GM21526 (cell line): ENCODE data around the gene CSH1.
"Not testable (repeated sequence)": the region's sequence is repeated elsewhere in the genome, so short reads cannot be mapped to it uniquely, and the experiment has no call there.

Experiments used
- ATAC-seq: cut with Tn5 transposase; IDR thresholded peaks from one replicate; pipeline ENCODE4 v1.9.1; 2021; ENCODE audit warnings: moderate library complexity; ENCODE audit not compliant: unreplicated experiment, low FRiP score

Gene CSH1

GRCh38 chr17:63907161-63907778, 10.9 kb upstream of the CSH1 start:
- not testable (repeated sequence) for ATAC-seq

- not testable (repeated sequence) for ATAC-seq
These were observed 8.4 kb upstream of the CSH1 start for GRCh38 chr17:63904796-63905195.

- not testable (repeated sequence) for ATAC-seq
These were observed 7.4 kb upstream of the CSH1 start for GRCh38 chr17:63903787-63904201.

- ATAC-seq = not testable (repeated sequence)
These were observed 5.6 kb upstream of the CSH1 start for GRCh38 chr17:63901971-63902370.

- ATAC-seq = not testable (repeated sequence)
These were observed 2.8 kb upstream of the CSH1 start for GRCh38 chr17:63898899-63899798.

GRCh38 chr17:63894821-63895220, 1.6 kb downstream of the CSH1 start:
- ATAC-seq = not testable (repeated sequence)

- not testable (repeated sequence) for ATAC-seq
These were observed 2.4 kb downstream of the CSH1 start for GRCh38 chr17:63894021-63894420.

- not testable (repeated sequence) for ATAC-seq
These were observed 3.9 kb downstream of the CSH1 start for GRCh38 chr17:63892316-63893037.

- not testable (repeated sequence) for ATAC-seq
These were observed 7.1 kb downstream of the CSH1 start for GRCh38 chr17:63889026-63889848.

GRCh38 chr17:63885119-63885518, 11.3 kb downstream of the CSH1 start:
- ATAC-seq = not testable (repeated sequence)

- not testable (repeated sequence) for ATAC-seq
These were observed 13.7 kb downstream of the CSH1 start for GRCh38 chr17:63882626-63883126.

GRCh38 chr17:63881935-63882601, 14.3 kb downstream of the CSH1 start, which contains the start of gene GH2:
Gene GH2 (minus strand): TSS chr17:63881944. CDS start chr17:63881801, 143 bp downstream.
- ATAC-seq = no peak

GRCh38 chr17:63881337-63881736, 15.0 kb downstream of the CSH1 start:
- not testable (repeated sequence) for ATAC-seq

GRCh38 chr17:63880706-63881105, 15.7 kb downstream of the CSH1 start:
- ATAC-seq = no peak

GRCh38 chr17:63878413-63878812, 18.0 kb downstream of the CSH1 start:
- ATAC-seq = not testable (repeated sequence)

GRCh38 chr17:63874693-63875092, 21.7 kb downstream of the CSH1 start:
- ATAC-seq = not testable (repeated sequence)

- not testable (repeated sequence) for ATAC-seq
These were observed 22.2 kb downstream of the CSH1 start for GRCh38 chr17:63874061-63874626.

GRCh38 chr17:63873577-63873976, 22.8 kb downstream of the CSH1 start, which contains the start of gene CSH2:
Gene CSH2 (minus strand): TSS chr17:63873677. CDS start chr17:63873614, 63 bp downstream.
- not testable (repeated sequence) for ATAC-seq
